ENCODE results near the gene XRN1.

DNA sequence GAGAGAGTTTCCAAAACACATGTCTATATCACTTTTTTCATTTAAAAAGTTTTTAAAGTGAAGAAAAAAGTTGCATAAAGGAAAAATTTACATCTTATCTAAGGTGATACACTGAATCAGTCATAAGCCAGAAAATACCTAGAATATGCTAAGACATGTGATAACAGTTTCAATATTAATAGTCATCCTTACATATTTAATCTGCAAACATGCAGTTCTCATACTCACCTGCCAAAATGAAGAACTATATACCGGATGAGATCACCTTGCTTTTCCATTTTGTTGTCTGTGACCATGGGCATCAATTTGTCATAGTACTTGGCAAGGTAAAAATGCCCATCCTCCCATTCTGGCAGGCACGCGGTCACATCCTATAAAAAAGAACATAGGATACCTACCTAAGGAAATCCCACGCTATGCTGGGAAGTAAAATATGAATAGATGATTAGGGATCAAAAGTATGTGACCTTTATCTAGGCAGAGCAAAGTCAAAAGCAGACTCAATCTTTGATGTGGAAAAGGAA lies 37.1 kb upstream of the XRN1 start:
- TF ChIP-seq, protein P1, sequence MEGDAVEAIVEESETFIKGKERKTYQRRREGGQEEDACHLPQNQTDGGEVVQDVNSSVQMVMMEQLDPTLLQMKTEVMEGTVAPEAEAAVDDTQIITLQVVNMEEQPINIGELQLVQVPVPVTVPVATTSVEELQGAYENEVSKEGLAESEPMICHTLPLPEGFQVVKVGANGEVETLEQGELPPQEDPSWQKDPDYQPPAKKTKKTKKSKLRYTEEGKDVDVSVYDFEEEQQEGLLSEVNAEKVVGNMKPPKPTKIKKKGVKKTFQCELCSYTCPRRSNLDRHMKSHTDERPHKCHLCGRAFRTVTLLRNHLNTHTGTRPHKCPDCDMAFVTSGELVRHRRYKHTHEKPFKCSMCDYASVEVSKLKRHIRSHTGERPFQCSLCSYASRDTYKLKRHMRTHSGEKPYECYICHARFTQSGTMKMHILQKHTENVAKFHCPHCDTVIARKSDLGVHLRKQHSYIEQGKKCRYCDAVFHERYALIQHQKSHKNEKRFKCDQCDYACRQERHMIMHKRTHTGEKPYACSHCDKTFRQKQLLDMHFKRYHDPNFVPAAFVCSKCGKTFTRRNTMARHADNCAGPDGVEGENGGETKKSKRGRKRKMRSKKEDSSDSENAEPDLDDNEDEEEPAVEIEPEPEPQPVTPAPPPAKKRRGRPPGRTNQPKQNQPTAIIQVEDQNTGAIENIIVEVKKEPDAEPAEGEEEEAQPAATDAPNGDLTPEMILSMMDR (conservative IDR thresholded peaks at IDR 0.05): no peak
- no peak for TF ChIP-seq EZH2 (IDR thresholded peaks at IDR 0.05; ENCODE audit: low read depth)

All from PC-9 (cell line).